Mesothelial cell of epicardium (in vitro differentiated cells): Measurements from ENCODE around the gene SKIC8. TPM values are rescaled to one million over a fixed set of nuclear protein-coding genes. Genes with fewer than 3 reads are reported as not detected.

Experiments
- DNase-seq, 2 experiments: peaks; one replicate each; pipeline ENCODE4 v3.0.0; 2021; ENCODE audit warnings: low spot score in 2 of 2; ENCODE audit not compliant: unreplicated experiment in 2 of 2
- H3K27ac Mint-ChIP-seq: 2 replicates; pipeline ENCODE4 v1.8.0; 2021; ENCODE audit warnings: mixed read lengths
- H3K27me3 Mint-ChIP-seq: 2 replicates; pipeline ENCODE4 v1.8.0; 2021; ENCODE audit warnings: low read depth, mixed read lengths
- H3K36me3 Mint-ChIP-seq: 2 replicates; pipeline ENCODE4 v1.8.0; 2021; ENCODE audit warnings: mixed read lengths
- H3K4me1 Mint-ChIP-seq: 2 replicates; pipeline ENCODE4 v1.8.0; 2021; ENCODE audit warnings: mixed read lengths
- H3K4me3 Mint-ChIP-seq: 2 replicates; pipeline ENCODE4 v1.8.0; 2021; ENCODE audit warnings: mild to moderate bottlenecking, moderate library complexity, mixed read lengths
- H3K9me3 Mint-ChIP-seq: 2 replicates; pipeline ENCODE4 v1.8.0; 2021; ENCODE audit warnings: mixed read lengths
- total RNA-seq: library from RNA; stranded (reverse); gene quantifications from 3 replicates; pipeline ENCODE4 v1.2.1, GENCODE V29; 2021
- TF ChIP-seq, protein P1 (sequence below): fragments of 200-600 bp; sonication (generic); IDR thresholded peaks from one replicate; pipeline ENCODE4 v1.5.0; 2021; ENCODE audit warnings: antibody characterized with exemption; ENCODE audit not compliant: unreplicated experiment

The SKIC8 gene
- total RNA-seq, 1 donor from 2014 or later, result 55.1 TPM

DNA sequence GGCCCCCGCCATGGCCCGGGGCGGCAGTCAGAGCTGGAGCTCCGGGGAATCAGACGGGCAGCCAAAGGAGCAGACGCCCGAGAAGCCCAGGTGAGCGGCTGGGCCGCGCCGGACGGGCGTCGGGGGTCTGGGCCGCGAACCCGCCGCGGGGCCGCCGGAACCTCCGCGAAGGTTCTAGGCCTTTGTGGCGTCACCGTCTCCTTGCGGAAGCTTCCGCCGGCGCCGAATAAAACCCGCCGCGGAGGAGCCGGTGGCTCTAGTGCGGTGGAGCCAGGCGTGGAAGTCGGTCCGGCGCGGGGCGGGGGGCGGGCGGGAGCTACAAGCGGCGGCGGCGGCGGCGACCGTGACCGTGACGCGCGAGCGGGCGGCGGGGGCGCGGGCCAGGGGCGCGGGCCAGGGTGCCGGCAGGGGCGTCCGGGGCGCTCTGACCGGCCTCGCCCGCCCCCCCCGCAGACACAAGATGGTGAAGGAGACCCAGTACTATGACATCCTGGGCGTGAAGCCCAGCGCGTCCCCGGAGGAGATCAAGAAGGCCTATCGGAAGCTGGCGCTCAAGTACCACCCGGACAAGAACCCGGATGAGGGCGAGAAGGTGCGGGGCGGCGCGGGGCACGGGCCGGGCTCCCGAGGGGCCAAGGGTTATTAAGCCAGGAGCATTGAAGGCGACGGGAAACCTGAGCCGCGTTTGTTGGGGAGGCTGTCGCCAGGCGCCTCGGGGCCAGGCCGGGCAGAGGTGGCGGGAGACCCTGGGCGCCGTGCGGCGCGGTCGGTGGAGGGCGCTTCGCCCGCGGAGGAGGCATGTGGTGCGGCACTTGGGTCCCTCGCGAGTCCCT, 34.9 kb downstream of the SKIC8 start, which contains the start of gene DNAJA4:
Gene DNAJA4, plus strand, starts transcription at position 259 of the 833 bp plus-strand sequence. Its CDS starts 202 bp downstream, at position 461.
- no peak within 1 kb of the TSS for H3K4me3 Mint-ChIP-seq
- no peak for DNase-seq
- no peaks in the 10 kb centered on the region for H3K9me3 Mint-ChIP-seq
- no peak within 1 kb of the TSS for H3K27ac Mint-ChIP-seq
- peaks cover 3% of the 10 kb centered on the region for H3K27me3 Mint-ChIP-seq
- TF ChIP-seq, protein P1, sequence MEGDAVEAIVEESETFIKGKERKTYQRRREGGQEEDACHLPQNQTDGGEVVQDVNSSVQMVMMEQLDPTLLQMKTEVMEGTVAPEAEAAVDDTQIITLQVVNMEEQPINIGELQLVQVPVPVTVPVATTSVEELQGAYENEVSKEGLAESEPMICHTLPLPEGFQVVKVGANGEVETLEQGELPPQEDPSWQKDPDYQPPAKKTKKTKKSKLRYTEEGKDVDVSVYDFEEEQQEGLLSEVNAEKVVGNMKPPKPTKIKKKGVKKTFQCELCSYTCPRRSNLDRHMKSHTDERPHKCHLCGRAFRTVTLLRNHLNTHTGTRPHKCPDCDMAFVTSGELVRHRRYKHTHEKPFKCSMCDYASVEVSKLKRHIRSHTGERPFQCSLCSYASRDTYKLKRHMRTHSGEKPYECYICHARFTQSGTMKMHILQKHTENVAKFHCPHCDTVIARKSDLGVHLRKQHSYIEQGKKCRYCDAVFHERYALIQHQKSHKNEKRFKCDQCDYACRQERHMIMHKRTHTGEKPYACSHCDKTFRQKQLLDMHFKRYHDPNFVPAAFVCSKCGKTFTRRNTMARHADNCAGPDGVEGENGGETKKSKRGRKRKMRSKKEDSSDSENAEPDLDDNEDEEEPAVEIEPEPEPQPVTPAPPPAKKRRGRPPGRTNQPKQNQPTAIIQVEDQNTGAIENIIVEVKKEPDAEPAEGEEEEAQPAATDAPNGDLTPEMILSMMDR, result no peak
- H3K36me3 Mint-ChIP-seq, result no peaks in the 10 kb centered on the region
- H3K4me1 Mint-ChIP-seq, result peaks cover 6% of the 10 kb centered on the region

DNA sequence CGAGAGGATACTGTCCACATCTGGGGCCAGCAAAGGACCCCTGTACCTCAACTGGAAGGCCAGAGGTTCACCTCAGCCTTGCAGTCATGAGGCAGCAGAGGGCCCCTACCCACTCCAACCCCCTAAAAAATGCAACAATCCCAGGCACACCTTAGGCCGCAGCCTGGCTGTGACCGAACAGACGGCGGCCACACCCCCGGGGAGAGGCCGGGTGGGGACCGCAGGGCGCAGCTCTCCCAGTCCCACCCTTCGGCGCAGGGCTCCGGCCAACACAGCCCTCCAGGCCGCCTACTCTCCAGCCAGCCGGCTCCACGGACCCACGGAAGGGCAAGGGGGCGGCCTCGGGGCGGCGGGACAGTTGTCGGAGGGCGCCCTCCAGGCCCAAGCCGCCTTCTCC, 35.5 kb downstream of the SKIC8 start:
- H3K27me3 Mint-ChIP-seq, result peaks cover 3% of the 10 kb centered on the region
- peaks cover 6% of the 10 kb centered on the region for H3K4me1 Mint-ChIP-seq
- no peaks in the 10 kb centered on the region for H3K9me3 Mint-ChIP-seq
- no peaks in the 10 kb centered on the region for H3K36me3 Mint-ChIP-seq
- no peak for DNase-seq
- TF ChIP-seq, protein P1, result no peak
- H3K27ac Mint-ChIP-seq, result no peak overlapping the region
- no peak overlapping the region for H3K4me3 Mint-ChIP-seq

DNA sequence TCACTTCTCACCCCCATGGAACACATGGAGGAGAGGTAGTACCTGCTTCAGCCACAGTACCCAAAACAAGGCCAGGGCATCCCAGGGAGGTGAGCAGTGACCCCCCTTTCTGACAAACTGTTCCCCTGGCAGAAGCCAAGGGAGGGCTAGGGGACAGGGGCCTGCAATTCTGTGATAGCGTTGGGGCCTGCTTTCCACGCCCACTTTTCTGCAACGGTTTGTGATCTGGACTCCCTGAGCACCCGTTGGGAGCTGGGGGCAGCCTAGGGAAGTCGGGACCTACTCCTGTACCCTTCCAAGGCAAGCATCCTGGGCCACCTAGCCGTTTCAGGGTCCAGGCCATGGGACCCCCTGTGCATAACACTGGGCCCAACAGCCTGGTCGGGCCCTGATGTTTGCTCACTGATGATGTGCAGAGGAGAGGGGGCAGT, 36.0 kb downstream of the SKIC8 start:
- Mint-ChIP-seq H3K36me3 (no peaks in the 10 kb centered on the region), H3K9me3 (no peaks in the 10 kb centered on the region), H3K27ac (no peak overlapping the region), H3K27me3 (no peaks in the 10 kb centered on the region), H3K4me3 (no peak overlapping the region), H3K4me1 (peaks cover 6% of the 10 kb centered on the region)
- TF ChIP-seq, protein P1, result no peak
- DNase-seq, result no peak

DNA sequence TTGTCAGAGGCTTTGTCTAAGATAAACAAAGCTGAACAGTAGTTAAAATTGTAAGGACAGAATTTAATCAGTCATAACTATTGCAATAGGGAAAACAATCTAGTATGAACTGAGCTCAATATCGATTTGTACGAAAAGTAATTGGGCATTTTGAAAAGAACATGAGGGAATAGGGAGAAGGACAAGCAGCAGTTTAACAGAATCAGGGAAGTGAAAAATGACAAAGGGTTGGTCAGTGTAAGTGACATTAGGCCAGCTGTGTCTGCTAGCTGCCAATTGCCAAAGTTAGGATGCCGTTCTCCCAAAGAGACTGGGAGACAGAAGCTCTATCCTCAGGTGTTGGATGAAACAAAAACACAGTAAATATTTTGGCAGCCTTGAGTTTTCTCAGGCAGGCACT, 38.3 kb downstream of the SKIC8 start:
- Mint-ChIP-seq H3K9me3 (no peaks in the 10 kb centered on the region), H3K27me3 (no peaks in the 10 kb centered on the region), H3K4me3 (no peak overlapping the region), H3K4me1 (peaks cover 6% of the 10 kb centered on the region), H3K36me3 (no peaks in the 10 kb centered on the region), H3K27ac (no peak overlapping the region)
- TF ChIP-seq, protein P1, result no peak
- no peak for DNase-seq

DNA sequence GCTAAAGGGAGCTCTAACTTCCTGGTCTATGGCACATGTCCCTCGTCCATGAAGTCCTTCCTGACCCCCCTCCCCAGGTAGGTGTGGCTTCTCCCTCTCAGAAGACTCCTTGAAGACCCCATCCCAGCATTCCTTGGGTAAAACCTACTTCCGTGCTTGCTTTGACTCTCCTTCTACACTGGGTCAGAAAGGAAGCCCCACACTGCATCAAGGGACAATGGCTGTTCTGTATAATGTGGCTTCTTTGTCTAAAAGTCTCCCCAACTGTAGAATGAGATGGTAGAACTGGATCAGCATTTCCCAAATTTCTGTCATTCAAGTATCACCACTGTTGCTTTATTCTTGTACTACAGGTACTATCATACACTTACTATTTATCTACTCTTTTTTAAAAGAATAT, 38.9 kb downstream of the SKIC8 start:
- Mint-ChIP-seq H3K36me3 (no peaks in the 10 kb centered on the region), H3K9me3 (no peaks in the 10 kb centered on the region), H3K27ac (no peak overlapping the region)

More for the DNA sequence above, 38.9 kb downstream of the SKIC8 start:
- TF ChIP-seq, protein P1, result no peak
- peaks cover 6% of the 10 kb centered on the region for H3K4me1 Mint-ChIP-seq
- H3K27me3 Mint-ChIP-seq, result no peaks in the 10 kb centered on the region
- H3K4me3 Mint-ChIP-seq, result no peak overlapping the region
- DNase-seq, result no peak
